Heart right ventricle (tissue), 16 donors: ENCODE measurements around the gene IKZF2. TPM values are rescaled to one million over a fixed set of nuclear protein-coding genes. Genes with fewer than 3 reads are reported as not detected.

Source experiments
- ATAC-seq, 8 donors: fragments of 200-7000 bp; cut with Tn5 transposase; one replicate each; pipeline ENCODE4 v1.9.1; 2020; ENCODE audit warnings: mild to moderate bottlenecking in 8 of 8, moderate library complexity in 8 of 8, moderate number of reproducible peaks in 1 of 8
- DNase-seq, 2 donors: peaks; one replicate each; pipeline ENCODE4 v3.0.0-alpha.2; 2020
- H3K27ac ChIP-seq, 10 donors: fragments of 200-600 bp; sonication (generic) in 2 of 10; one replicate each; pipeline versions ENCODE4 v1.5.0 to v1.8.0; 2020 to 2022; ENCODE audit warnings: mild to moderate bottlenecking in 3 of 10
- H3K27me3 ChIP-seq, 7 donors: fragments of 200-600 bp; one replicate each; pipeline ENCODE4 v1.8.0; 2021 to 2022; ENCODE audit warnings: mild to moderate bottlenecking in 2 of 7
- H3K36me3 ChIP-seq, 9 donors: fragments of 200-600 bp; sonication (generic) in 1 of 9; one replicate each; pipeline versions ENCODE4 v1.5.0 to v1.8.0; 2020 to 2022; ENCODE audit warnings: mild to moderate bottlenecking in 2 of 9
- H3K4me1 ChIP-seq, 9 donors: fragments of 200-600 bp; sonication (generic) in 1 of 9; one replicate each; pipeline versions ENCODE4 v1.5.0 to v1.8.0; 2020 to 2022; ENCODE audit warnings: mild to moderate bottlenecking in 4 of 9
- H3K4me3 ChIP-seq, 10 donors: fragments of 200-600 bp; sonication (generic) in 2 of 10; one replicate each; pipeline versions ENCODE4 v1.5.0 to v1.8.0; 2020 to 2022; ENCODE audit warnings: mild to moderate bottlenecking in 7 of 10, moderate library complexity in 2 of 10
- H3K9me3 ChIP-seq, 11 donors: fragments of 200-600 bp in 10 of 11; sonication (generic) in 2 of 11; one replicate each; pipeline versions ENCODE4 v1.5.0 to v1.8.0; 2013 to 2022; ENCODE audit warnings: mild to moderate bottlenecking in 2 of 11, control low read depth in 1 of 11, moderate library complexity in 1 of 11
- CTCF ChIP-seq, 9 donors: fragments of 200-600 bp; sonication (generic) in 2 of 9; IDR thresholded peaks; one replicate each; pipeline versions ENCODE4 v1.5.0 to v1.8.0; 2021 to 2022; ENCODE audit warnings: antibody characterized with exemption in 9 of 9, mild to moderate bottlenecking in 5 of 9, moderate library complexity in 1 of 9
- WGBS, 2 donors: extraction: QIAGEN DNeasy Blood & Tissue Kit; methylation state at CpG; one replicate each; pipeline ENCODE4 v1.1.7; 2013; ENCODE audit warnings: inconsistent platforms in 1 of 2; 5-methylcytosine and 5-hydroxymethylcytosine counted together
- intact Hi-C, 10 donors: fragments of 100-400 bp; cut with DNase I; formaldehyde crosslinking; loops; one replicate each; pipeline versions ENCODE4 v1.11.1 to v1.14.2; 2022
- polyA plus RNA-seq, 2 donors: library from polyadenylated mRNA; stranded (reverse); fragments of 200-250 nt; gene quantifications; one replicate each; pipeline ENCODE4 v1.2.3, GENCODE V29; 2013
- total RNA-seq, 10 donors: library from RNA; stranded (reverse); fragmentation: NEBNext Ultra II Directional in 3 of 10; extraction: Animal tissue kit (Norgen Biotek cat#: 25700) in 3 of 10; gene quantifications; one replicate each; pipeline versions ENCODE4 v1.2.1 to v1.2.4, GENCODE V29; 2021 to 2023
- donor health status: Arrhythmogenic right ventricular cardiomyopathy.
- donor health status: ischemic (EF 13 %, LVEDD 7.1; RV severe dilation, severe dysfunction).
- donor health status: healthy with polysubstance abuse.
- donor health status: DM: no; HTN: yes; CAD: no.
- donor health status: DM: no; HTN: no; CAD: no.
- donor health status: ischemic (EF 25% LVEDD 6.9; RV normal size, moderate dysfunction).
- donor health status: ischemic (EF 25% LVEDD 5.7; RV mildly dilated, moderate dysfunction).
- donor health status: healthy.
- donor health status: DM: yes; HTN: yes; CAD: no.
- donor health status: Ischemic cardiomyopathy.
- donor health status: ischemic (EF 35%, LVEDD 5.7; RV mildly dilated, moderate dysfunction).
- donor health status: nonischemic (EF 11% LVEDD 7.7; RV severe dilation, severe dysfunction).
- donor health status: DM: yes; HTN: yes; CAD: no.
- donor health status: PGD.
- donor health status: ischemic (EF 29% LVEDD 5.4; RV normal size, mild dysfunction).
- donor health status: nonischemic (EF 23%, LVEDD 6.1; RV moderate dilation, normal function).

Gene IKZF2
- total and polyA plus RNA-seq, 12 donors = 0.36 to 8.1 (median 5.9) TPM

- Histone ChIP-seq H3K4me3 (no peak overlapping the region), H3K36me3 (peaks cover 0 to 12% (median 0%) of the 10 kb centered on the region in 9 donors), H3K9me3 (peaks cover 0 to 7% (median 0%) of the 10 kb centered on the region in 11 donors), H3K27ac (no peak overlapping the region), H3K4me1 (no peaks in the 10 kb centered on the region), H3K27me3 (no peaks in the 10 kb centered on the region)
- intact Hi-C loops = no loop called here
- TF ChIP-seq CTCF (IDR thresholded peaks at IDR 0.05) = no peak
- DNase-seq (no peak), ATAC-seq (no peak)
- WGBS, 2 donors = 88 to 90% methylated on average over 7 of the region's 7 CpGs
Measured at GRCh38 chr2:213015387-213016165, 135.8 kb downstream of the IKZF2 start.

GRCh38 chr2:213013979-213014378 is 137.4 kb downstream of the IKZF2 start:
- ATAC-seq (no peak), DNase-seq (no peak)
- TF ChIP-seq CTCF (IDR thresholded peaks at IDR 0.05) = no peak
- Histone ChIP-seq H3K36me3 (peaks cover 0 to 14% (median 0%) of the 10 kb centered on the region in 9 donors), H3K4me1 (no peaks in the 10 kb centered on the region), H3K4me3 (no peak overlapping the region), H3K27ac (no peak overlapping the region), H3K27me3 (no peaks in the 10 kb centered on the region), H3K9me3 (peaks cover 0 to 9% (median 0%) of the 10 kb centered on the region in 11 donors)
- WGBS, 2 donors = 85 to 93% methylated on average over 2 of the region's 2 CpGs
- intact Hi-C loops = no loop called here

GRCh38 chr2:213011505-213011904 is 139.9 kb downstream of the IKZF2 start:
- H3K4me1 ChIP-seq = no peaks in the 10 kb centered on the region
- ATAC-seq (no peak), DNase-seq (no peak)
- H3K27ac ChIP-seq = no peak overlapping the region
- H3K27me3 ChIP-seq = no peaks in the 10 kb centered on the region
- no peak overlapping the region for H3K4me3 ChIP-seq
- no peak for TF ChIP-seq CTCF (IDR thresholded peaks at IDR 0.05)
- WGBS, 2 donors = 75 to 90% methylated on average over 1 of the region's 1 CpG
- intact Hi-C loops = no loop called here
- H3K9me3 ChIP-seq = peaks cover 0 to 9% (median 0%) of the 10 kb centered on the region in 11 donors
- H3K36me3 ChIP-seq = peaks cover 0 to 22% (median 0%) of the 10 kb centered on the region in 9 donors

GRCh38 chr2:213010106-213010779 is 141.2 kb downstream of the IKZF2 start:
- TF ChIP-seq CTCF (IDR thresholded peaks at IDR 0.05) = no peak

More at GRCh38 chr2:213010106-213010779, 141.2 kb downstream of the IKZF2 start:
- no peak for ATAC-seq
- Histone ChIP-seq H3K27me3 (no peaks in the 10 kb centered on the region), H3K9me3 (peaks cover 0 to 9% (median 0%) of the 10 kb centered on the region in 11 donors), H3K27ac (no peak overlapping the region), H3K36me3 (peaks cover 0 to 22% (median 0%) of the 10 kb centered on the region in 9 donors), H3K4me1 (no peaks in the 10 kb centered on the region), H3K4me3 (no peak overlapping the region)
- no peak for DNase-seq
- WGBS, 2 donors = 88 to 91% methylated on average over 1 of the region's 1 CpG
- intact Hi-C loops = no loop called here
